KMS-11 (cell line): ENCODE measurements around the gene SPINT4.

Experiments used
- H2AFZ ChIP-seq: fragments of 200-600 bp; sonication (generic); 2 replicates; pipeline ENCODE4 v1.6.1; 2016; ENCODE audit warnings: antibody characterized with exemption, mixed run types, low read depth
- H3K27ac ChIP-seq: fragments of 200-600 bp; sonication (generic); 2 replicates; pipeline ENCODE4 v1.6.1; 2016; ENCODE audit warnings: mild to moderate bottlenecking, mixed run types
- H3K27me3 ChIP-seq: fragments of 200-600 bp; sonication (generic); 2 replicates; pipeline ENCODE4 v1.6.1; 2017; ENCODE audit warnings: mild to moderate bottlenecking, low read depth, mixed run types, moderate library complexity; ENCODE audit not compliant: insufficient read depth
- H3K36me3 ChIP-seq: fragments of 200-600 bp; sonication (generic); 2 replicates; pipeline ENCODE4 v1.6.1; 2017; ENCODE audit warnings: mild to moderate bottlenecking, mixed run types; ENCODE audit not compliant: insufficient read depth
- H3K4me1 ChIP-seq: fragments of 200-600 bp; sonication (generic); 2 replicates; pipeline ENCODE4 v1.6.1; 2016; ENCODE audit warnings: mild to moderate bottlenecking, low read depth, mixed run types; ENCODE audit not compliant: poor library complexity, severe bottlenecking
- H3K4me2 ChIP-seq: fragments of 200-600 bp; sonication (generic); 2 replicates; pipeline ENCODE4 v1.7.0; 2016; ENCODE audit warnings: mild to moderate bottlenecking, mixed run types
- H3K4me3 ChIP-seq: fragments of 200-600 bp; sonication (generic); IDR thresholded peaks from 2 replicates; pipeline ENCODE4 v1.6.1; 2017; ENCODE audit warnings: low read depth, low read length, mixed read lengths; ENCODE audit not compliant: insufficient read depth
- H3K79me2 ChIP-seq: fragments of 200-600 bp; sonication (generic); 2 replicates; pipeline ENCODE4 v1.6.1; 2016; ENCODE audit warnings: low read depth, mixed run types; ENCODE audit not compliant: insufficient read depth
- H3K9ac ChIP-seq: fragments of 200-600 bp; sonication (generic); 2 replicates; pipeline ENCODE4 v1.6.1; 2016; ENCODE audit warnings: mild to moderate bottlenecking, mixed run types
- H4K20me1 ChIP-seq: fragments of 200-600 bp; sonication (generic); 2 replicates; pipeline ENCODE4 v1.6.1; 2016; ENCODE audit warnings: mild to moderate bottlenecking, mixed run types; ENCODE audit not compliant: insufficient read depth
- TF ChIP-seq, protein P1 (sequence below): fragments of 200-600 bp; sonication (generic); conservative IDR thresholded peaks from 2 replicates; pipeline ENCODE4 v1.6.1; 2017; ENCODE audit warnings: low read depth, mild to moderate bottlenecking, antibody characterized with exemption, low read length, moderate library complexity, mixed read lengths

SPINT4 gene

DNA sequence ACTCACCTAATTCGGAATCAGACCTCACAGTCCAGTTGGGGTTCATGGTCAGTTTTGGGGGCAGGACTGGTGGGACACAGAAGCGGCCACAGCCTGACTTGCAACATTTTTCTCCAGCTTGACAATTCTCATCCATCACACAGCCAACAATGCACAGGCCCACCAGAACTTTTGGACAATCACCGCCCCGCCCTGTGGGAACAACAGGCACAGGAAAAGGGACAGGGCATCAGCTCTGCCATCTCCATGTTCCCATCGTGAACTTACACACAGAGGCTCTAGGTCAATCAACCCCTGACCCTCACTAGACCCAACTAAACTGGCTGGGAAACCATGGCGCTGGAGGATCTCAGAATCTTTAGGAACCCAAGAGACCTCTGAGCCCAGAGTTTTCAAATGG, 53.3 kb downstream of the SPINT4 start:
- peaks cover 27% of the 10 kb centered on the region for H3K4me1 ChIP-seq
- H4K20me1 ChIP-seq: no peaks in the 10 kb centered on the region
- H3K9ac ChIP-seq: no peak overlapping the region
- H2AFZ ChIP-seq: no peak overlapping the region
- no peak overlapping the region for H3K27ac ChIP-seq
- no peaks in the 10 kb centered on the region for H3K27me3 ChIP-seq
- no peak overlapping the region for H3K4me2 ChIP-seq
- TF ChIP-seq, protein P1, sequence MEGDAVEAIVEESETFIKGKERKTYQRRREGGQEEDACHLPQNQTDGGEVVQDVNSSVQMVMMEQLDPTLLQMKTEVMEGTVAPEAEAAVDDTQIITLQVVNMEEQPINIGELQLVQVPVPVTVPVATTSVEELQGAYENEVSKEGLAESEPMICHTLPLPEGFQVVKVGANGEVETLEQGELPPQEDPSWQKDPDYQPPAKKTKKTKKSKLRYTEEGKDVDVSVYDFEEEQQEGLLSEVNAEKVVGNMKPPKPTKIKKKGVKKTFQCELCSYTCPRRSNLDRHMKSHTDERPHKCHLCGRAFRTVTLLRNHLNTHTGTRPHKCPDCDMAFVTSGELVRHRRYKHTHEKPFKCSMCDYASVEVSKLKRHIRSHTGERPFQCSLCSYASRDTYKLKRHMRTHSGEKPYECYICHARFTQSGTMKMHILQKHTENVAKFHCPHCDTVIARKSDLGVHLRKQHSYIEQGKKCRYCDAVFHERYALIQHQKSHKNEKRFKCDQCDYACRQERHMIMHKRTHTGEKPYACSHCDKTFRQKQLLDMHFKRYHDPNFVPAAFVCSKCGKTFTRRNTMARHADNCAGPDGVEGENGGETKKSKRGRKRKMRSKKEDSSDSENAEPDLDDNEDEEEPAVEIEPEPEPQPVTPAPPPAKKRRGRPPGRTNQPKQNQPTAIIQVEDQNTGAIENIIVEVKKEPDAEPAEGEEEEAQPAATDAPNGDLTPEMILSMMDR: no peak
- H3K79me2 ChIP-seq: no peaks in the 10 kb centered on the region
- H3K36me3 ChIP-seq: no peaks in the 10 kb centered on the region
- no peak overlapping the region for H3K4me3 ChIP-seq
